ENCODE data around the gene OR2AG1.

- TF ChIP-seq POLR2A (IDR thresholded peaks at IDR 0.05) (no peak), CTCF (IDR thresholded peaks at IDR 0.05) (no peak)
These were observed 7.7 kb downstream of the OR2AG1 start for GRCh38 chr11:6790546-6790945.
